GM20000 (cell line): ENCODE measurements around the gene EYA2.

Experiments used
- DNase-seq: peaks from one replicate; pipeline ENCODE4 v3.0.0; 2012; ENCODE audit warnings: low spot score
- TF ChIP-seq, protein P1 (sequence below): IDR thresholded peaks from 2 replicates; pipeline ENCODE4 v1.5.1; 2012; ENCODE audit warnings: mild to moderate bottlenecking, control low read depth; ENCODE audit errors: extremely low read depth, missing control alignments

EYA2 gene

DNA sequence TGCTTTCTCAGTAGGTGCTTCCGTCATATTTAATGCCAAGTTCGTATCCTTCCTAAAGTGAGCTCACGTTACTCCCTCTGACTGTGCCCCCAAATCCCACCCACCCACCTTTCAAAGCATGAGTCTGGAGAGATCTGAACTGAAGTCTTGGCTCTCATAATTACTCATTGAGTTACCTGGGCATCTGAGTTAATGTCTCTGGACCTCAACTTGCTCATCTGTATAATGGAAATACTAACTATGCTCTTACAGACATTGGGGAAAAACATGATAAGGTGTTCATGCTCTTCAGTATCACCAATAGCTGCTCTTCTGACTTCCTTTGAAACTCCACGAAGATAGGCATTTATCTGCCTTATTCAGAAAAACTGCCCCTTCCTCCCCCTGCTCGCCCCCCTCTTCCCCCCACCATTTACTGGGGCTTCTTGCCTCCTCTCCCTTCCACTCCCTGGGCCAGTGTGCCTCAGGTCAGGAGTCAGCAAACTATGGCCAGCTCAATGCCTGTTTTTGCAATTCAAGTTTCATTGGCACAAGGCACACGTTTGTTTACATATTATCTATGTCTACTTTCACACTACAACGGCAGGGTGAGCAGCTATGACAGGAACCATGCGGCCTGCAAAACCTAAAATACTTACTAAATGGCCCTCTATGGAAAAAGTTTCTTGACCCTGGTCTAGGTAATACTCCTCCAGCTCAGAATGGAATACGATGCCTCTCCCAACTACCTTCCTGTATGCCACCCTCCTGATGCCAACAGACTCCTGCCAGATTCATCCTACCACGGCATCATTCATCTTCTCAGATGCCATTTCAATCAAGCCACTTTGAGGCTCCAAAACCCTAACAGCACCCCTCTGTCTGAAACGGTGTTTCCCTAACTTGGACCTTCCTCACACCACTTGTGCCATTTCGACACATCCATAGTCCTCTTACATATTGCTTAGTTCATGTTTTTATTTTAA is 323.1 kb downstream of the EYA2 start:
- DNase-seq, result no peak
- TF ChIP-seq, protein P1, sequence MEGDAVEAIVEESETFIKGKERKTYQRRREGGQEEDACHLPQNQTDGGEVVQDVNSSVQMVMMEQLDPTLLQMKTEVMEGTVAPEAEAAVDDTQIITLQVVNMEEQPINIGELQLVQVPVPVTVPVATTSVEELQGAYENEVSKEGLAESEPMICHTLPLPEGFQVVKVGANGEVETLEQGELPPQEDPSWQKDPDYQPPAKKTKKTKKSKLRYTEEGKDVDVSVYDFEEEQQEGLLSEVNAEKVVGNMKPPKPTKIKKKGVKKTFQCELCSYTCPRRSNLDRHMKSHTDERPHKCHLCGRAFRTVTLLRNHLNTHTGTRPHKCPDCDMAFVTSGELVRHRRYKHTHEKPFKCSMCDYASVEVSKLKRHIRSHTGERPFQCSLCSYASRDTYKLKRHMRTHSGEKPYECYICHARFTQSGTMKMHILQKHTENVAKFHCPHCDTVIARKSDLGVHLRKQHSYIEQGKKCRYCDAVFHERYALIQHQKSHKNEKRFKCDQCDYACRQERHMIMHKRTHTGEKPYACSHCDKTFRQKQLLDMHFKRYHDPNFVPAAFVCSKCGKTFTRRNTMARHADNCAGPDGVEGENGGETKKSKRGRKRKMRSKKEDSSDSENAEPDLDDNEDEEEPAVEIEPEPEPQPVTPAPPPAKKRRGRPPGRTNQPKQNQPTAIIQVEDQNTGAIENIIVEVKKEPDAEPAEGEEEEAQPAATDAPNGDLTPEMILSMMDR, result no peak

GRCh38 chr20:47220161-47220582 is 325.5 kb downstream of the EYA2 start:
- peak; percentile 49 for DNase-seq
- TF ChIP-seq, protein P1, result peak; percentile 44

DNA sequence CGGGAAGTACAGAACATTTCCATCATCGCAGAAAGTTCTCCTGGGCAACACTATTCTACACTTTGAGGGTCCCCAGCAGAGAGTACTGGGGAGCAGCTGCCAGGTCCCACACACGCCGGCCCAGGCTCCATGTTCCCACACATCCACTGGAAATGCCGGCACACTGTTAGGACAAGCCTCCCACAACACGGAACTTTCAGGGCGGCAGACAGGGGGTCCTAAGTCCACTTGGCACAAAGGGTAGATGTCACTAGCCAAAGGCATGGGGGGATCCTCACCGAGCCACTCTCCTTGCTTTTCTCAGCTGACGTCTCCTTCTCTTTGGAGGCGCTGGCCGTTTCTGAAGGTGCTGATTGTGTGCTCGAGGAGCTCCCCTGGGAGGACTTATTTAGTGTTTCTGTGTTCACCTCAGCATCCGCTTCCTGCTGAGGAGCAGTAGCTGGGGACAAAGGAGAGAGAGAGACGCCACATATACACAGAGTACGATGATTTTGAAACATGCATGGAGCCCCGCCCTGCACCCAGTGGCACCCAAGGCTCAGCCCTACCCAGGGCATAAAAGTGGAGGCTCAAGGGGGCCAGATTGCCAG is 326.5 kb downstream of the EYA2 start:
- DNase-seq, result peak; percentile 33
- TF ChIP-seq, protein P1, result no peak

DNA sequence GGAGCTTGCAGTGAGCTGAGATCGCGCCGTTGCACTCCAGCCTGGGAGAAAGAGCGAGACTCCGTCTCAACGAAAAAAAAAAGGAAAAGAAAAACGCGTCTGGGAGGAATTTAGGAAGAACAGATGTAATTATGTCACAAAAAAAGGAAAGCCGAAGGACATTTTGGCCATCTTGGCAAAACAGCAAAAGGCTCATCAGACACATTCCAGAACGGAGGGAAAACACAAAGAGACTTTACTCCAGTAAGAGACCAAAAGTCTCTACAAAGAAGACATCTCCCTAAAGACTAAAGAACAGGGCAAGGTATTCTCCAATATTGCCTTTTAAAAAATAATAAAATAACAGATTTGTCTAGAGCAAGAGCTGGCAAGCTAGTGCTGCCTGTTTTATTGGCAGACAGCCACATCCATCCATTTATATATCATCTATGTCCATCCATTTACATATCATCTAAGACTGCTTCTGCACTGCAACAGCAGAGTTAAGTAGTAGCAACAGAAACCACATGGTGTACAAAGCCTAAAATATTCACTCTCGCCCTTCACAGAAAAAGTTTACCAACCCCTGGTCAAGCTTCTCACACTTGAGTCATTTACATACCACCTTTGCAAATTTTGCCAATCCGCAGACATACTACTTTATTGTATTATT is 328.0 kb downstream of the EYA2 start:
- DNase-seq, result no peak
- TF ChIP-seq, protein P1, result no peak

DNA sequence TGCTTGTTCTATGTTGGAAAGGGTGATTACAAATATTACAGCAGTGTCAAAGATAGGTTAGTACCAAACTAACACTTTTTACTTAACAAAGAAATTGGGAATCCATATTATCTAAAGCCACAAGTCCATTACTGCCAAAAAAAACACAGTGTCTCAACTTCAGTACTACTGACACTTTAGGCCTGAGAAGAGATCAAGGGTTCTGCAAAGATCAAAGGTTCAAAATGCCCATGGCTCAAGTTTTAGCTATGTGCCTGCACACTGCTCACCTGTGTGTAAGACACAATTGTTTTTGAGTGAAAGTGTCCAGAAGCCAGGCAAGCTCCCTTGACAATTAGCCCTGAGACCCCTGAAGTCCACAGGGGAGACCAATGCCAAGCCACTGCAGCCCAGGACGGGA is 329.3 kb downstream of the EYA2 start:
- DNase-seq, result no peak
- TF ChIP-seq, protein P1, result no peak

GRCh38 chr20:47224300-47224791 is 329.7 kb downstream of the EYA2 start:
- DNase-seq, result no peak
- TF ChIP-seq, protein P1, result no peak
